SK-N-SH (cell line): ENCODE data around the gene SDC3.

Source experiments
- EP300 ChIP-seq, 2 experiments: IDR thresholded peaks; 2 replicates each; pipeline versions ENCODE4 v1.4.0 to v1.6.1; 2012; ENCODE audit warnings: borderline replicate concordance in 1 of 2, low read depth in 1 of 2, low read length in 1 of 2
- FOSL2 ChIP-seq: IDR thresholded peaks from 2 replicates; pipeline ENCODE4 v1.4.0; 2012; ENCODE audit warnings: low read depth, mild to moderate bottlenecking, moderate library complexity, borderline replicate concordance
- MXI1 ChIP-seq: IDR thresholded peaks from 2 replicates; pipeline ENCODE4 v1.6.1; 2012; ENCODE audit warnings: mild to moderate bottlenecking, low read depth, low read length, improper control_type of control experiment
- NFIC ChIP-seq: IDR thresholded peaks from 2 replicates; pipeline ENCODE4 v1.4.0; 2012; ENCODE audit warnings: borderline replicate concordance
- POLR2AphosphoS5 ChIP-seq: IDR thresholded peaks from 2 replicates; pipeline ENCODE4 v1.6.1; 2012; ENCODE audit warnings: low read depth, low read length
- RFX5 ChIP-seq: IDR thresholded peaks from 2 replicates; pipeline ENCODE4 v1.6.1; 2012; ENCODE audit warnings: mild to moderate bottlenecking, improper control_type of control experiment, low read length
- SIN3A ChIP-seq: IDR thresholded peaks from 2 replicates; pipeline ENCODE4 v1.6.1; 2012; ENCODE audit warnings: low read depth, mild to moderate bottlenecking, low read length, moderate library complexity, borderline replicate concordance
- TAF1 ChIP-seq: IDR thresholded peaks from 2 replicates; pipeline ENCODE4 v1.6.1; 2012; ENCODE audit warnings: low read depth, mild to moderate bottlenecking, low read length, moderate library complexity, borderline replicate concordance
- TF ChIP-seq, protein P1 (sequence below): fragments of 200-600 bp; sonication (generic); IDR thresholded peaks from 2 replicates; pipeline ENCODE4 v1.6.1; 2017; ENCODE audit warnings: antibody characterized with exemption, mild to moderate bottlenecking, moderate library complexity
- TF ChIP-seq, protein P2 (sequence below): IDR thresholded peaks from 2 replicates; pipeline ENCODE4 v1.4.0; 2012; ENCODE audit warnings: low read depth

DNA sequence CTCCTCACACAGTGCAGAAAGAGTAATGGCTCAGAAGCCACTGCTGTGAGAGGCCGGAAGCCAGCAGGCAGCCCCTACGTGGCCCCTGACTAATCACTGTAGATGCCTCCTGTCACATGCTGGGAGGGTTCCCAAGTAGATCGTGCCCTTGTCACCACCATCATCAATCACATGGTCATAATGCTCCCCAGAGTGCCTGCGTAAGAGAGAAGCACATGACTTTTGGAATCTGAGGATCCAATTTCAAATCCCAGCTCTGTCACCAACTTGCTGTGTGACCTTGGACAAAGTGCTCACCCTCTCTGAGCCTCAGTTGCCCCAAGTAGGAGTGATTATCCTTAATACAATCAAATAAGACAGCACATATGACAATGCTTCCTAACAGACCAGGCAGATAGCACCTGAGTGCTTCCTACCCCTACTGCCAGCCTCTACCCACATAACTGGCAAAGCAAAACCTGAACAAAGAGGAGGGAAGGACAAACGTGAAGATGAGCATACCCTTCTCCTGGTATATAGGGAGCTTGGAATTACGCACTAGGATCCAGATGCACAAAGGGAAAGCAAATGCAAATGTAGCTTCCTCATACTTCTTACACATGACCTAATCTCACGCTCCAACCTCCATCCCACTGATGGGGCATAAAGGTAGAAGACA is 65.7 kb downstream of the SDC3 start:
- TF ChIP-seq, protein P1, sequence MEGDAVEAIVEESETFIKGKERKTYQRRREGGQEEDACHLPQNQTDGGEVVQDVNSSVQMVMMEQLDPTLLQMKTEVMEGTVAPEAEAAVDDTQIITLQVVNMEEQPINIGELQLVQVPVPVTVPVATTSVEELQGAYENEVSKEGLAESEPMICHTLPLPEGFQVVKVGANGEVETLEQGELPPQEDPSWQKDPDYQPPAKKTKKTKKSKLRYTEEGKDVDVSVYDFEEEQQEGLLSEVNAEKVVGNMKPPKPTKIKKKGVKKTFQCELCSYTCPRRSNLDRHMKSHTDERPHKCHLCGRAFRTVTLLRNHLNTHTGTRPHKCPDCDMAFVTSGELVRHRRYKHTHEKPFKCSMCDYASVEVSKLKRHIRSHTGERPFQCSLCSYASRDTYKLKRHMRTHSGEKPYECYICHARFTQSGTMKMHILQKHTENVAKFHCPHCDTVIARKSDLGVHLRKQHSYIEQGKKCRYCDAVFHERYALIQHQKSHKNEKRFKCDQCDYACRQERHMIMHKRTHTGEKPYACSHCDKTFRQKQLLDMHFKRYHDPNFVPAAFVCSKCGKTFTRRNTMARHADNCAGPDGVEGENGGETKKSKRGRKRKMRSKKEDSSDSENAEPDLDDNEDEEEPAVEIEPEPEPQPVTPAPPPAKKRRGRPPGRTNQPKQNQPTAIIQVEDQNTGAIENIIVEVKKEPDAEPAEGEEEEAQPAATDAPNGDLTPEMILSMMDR, result no peak
- TF ChIP-seq POLR2AphosphoS5 (no peak), MXI1 (no peak), SIN3A (no peak), TAF1 (no peak), FOSL2 (no peak), NFIC (no peak), EP300 (IDR thresholded peaks at IDR 0.05; ENCODE audit: borderline replicate concordance in 1 of 2, low read depth in 1 of 2, low read length in 1 of 2) (no peak), RFX5 (no peak)
- TF ChIP-seq, protein P2, sequence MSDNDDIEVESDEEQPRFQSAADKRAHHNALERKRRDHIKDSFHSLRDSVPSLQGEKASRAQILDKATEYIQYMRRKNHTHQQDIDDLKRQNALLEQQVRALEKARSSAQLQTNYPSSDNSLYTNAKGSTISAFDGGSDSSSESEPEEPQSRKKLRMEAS, result no peak
